HG02884 (cell line): ENCODE measurements around the gene METTL5.

ENCODE experiments used
- ATAC-seq: cut with Tn5 transposase; IDR thresholded peaks from one replicate; pipeline ENCODE4 v1.9.1; 2021; ENCODE audit warnings: mild to moderate bottlenecking, moderate library complexity; ENCODE audit not compliant: unreplicated experiment

The METTL5 gene

GRCh38 chr2:169782513-169782912, 42.2 kb downstream of the METTL5 start:
- no peak for ATAC-seq

GRCh38 chr2:169781249-169782013, 43.3 kb downstream of the METTL5 start:
- ATAC-seq = no peak

- ATAC-seq = no peak
These were observed 46.3 kb downstream of the METTL5 start for GRCh38 chr2:169778446-169778845.

GRCh38 chr2:169776252-169776761, 48.4 kb downstream of the METTL5 start:
- no peak for ATAC-seq

- ATAC-seq = no peak
These were observed 48.9 kb downstream of the METTL5 start for GRCh38 chr2:169775765-169776164.

GRCh38 chr2:169775354-169775753, 49.4 kb downstream of the METTL5 start:
- ATAC-seq = no peak

GRCh38 chr2:169772651-169773050, 52.1 kb downstream of the METTL5 start:
- no peak for ATAC-seq

GRCh38 chr2:169771612-169772011, 53.1 kb downstream of the METTL5 start:
- no peak for ATAC-seq

GRCh38 chr2:169771021-169771420, 53.7 kb downstream of the METTL5 start:
- no peak for ATAC-seq

- ATAC-seq = no peak
These were observed 56.3 kb downstream of the METTL5 start for GRCh38 chr2:169768262-169768995.

GRCh38 chr2:169767243-169767888, 57.3 kb downstream of the METTL5 start:
- ATAC-seq = no peak

GRCh38 chr2:169765523-169765922, 59.2 kb downstream of the METTL5 start:
- no peak for ATAC-seq

- no peak for ATAC-seq
These were observed 62.8 kb downstream of the METTL5 start for GRCh38 chr2:169761970-169762292.
